ENCODE data around the gene KIAA0513.

Gene KIAA0513

GRCh38 chr16:85004587-85005205, 22.9 kb upstream of the KIAA0513 start:
- no peak for DNase-seq (ENCODE audit: low read depth)

GRCh38 chr16:85005285-85006069, 22.1 kb upstream of the KIAA0513 start:
- DNase-seq (ENCODE audit: low read depth): no peak

- DNase-seq (ENCODE audit: low read depth): no peak
These were observed 21.0 kb upstream of the KIAA0513 start for GRCh38 chr16:85006639-85007038.

- no peak for DNase-seq (ENCODE audit: low read depth)
These were observed 19.9 kb upstream of the KIAA0513 start for GRCh38 chr16:85007496-85008214.

- DNase-seq (ENCODE audit: low read depth): no peak
These were observed 19.3 kb upstream of the KIAA0513 start for GRCh38 chr16:85008271-85008670.

- no peak for DNase-seq (ENCODE audit: low read depth)
These were observed 17.1 kb upstream of the KIAA0513 start for GRCh38 chr16:85010446-85010930.

GRCh38 chr16:85010931-85011845, 16.4 kb upstream of the KIAA0513 start, which contains the start of gene ZDHHC7:
Gene ZDHHC7 (minus strand): TSS chr16:85011535. CDS start chr16:84990618, 20,917 bp downstream.
- DNase-seq (ENCODE audit: low read depth): peak; percentile 80

GRCh38 chr16:85011846-85012284, 15.7 kb upstream of the KIAA0513 start:
- DNase-seq (ENCODE audit: low read depth): no peak

GRCh38 chr16:85014311-85014710, 13.3 kb upstream of the KIAA0513 start:
- no peak for DNase-seq (ENCODE audit: low read depth)

- DNase-seq (ENCODE audit: low read depth): no peak
These were observed 12.0 kb upstream of the KIAA0513 start for GRCh38 chr16:85015481-85016187.

- no peak for DNase-seq (ENCODE audit: low read depth)
These were observed 10.4 kb upstream of the KIAA0513 start for GRCh38 chr16:85017151-85017550.

- DNase-seq (ENCODE audit: low read depth): no peak
These were observed 10.0 kb upstream of the KIAA0513 start for GRCh38 chr16:85017633-85018032.

- no peak for DNase-seq (ENCODE audit: low read depth)
These were observed 8.9 kb upstream of the KIAA0513 start for GRCh38 chr16:85018529-85019236.

GRCh38 chr16:85019659-85020245, 7.8 kb upstream of the KIAA0513 start:
- DNase-seq (ENCODE audit: low read depth): no peak

GRCh38 chr16:85025781-85026653, 1.6 kb upstream of the KIAA0513 start:
- no peak for DNase-seq (ENCODE audit: low read depth)

- no peak for DNase-seq (ENCODE audit: low read depth)
These were observed 892 bp upstream of the KIAA0513 start for GRCh38 chr16:85026703-85027102.

- DNase-seq (ENCODE audit: low read depth): no peak
These were observed 526 bp downstream of the KIAA0513 start for GRCh38 chr16:85027958-85028684.
